Stomach smooth muscle (tissue), 2 donors: Measurements from ENCODE around the gene ZDHHC18.

Experiments
- H3K27ac ChIP-seq: one replicate; pipeline ENCODE4 v1.7.0; 2013; ENCODE audit warnings: mild to moderate bottlenecking, low read length, inconsistent platforms
- H3K27me3 ChIP-seq, 2 donors: one replicate each; pipeline ENCODE4 v1.7.0; 2013; ENCODE audit warnings: low read length in 2 of 2; ENCODE audit not compliant: insufficient read depth in 2 of 2, control insufficient read depth in 1 of 2
- H3K36me3 ChIP-seq, 2 donors: one replicate each; pipeline ENCODE4 v1.7.0; 2013; ENCODE audit warnings: low read length in 2 of 2; ENCODE audit not compliant: control insufficient read depth in 2 of 2, insufficient read depth in 2 of 2
- H3K4me1 ChIP-seq: one replicate; pipeline ENCODE4 v1.7.0; 2013; ENCODE audit warnings: low read length; ENCODE audit not compliant: control insufficient read depth, insufficient read depth
- H3K4me3 ChIP-seq, 2 donors: one replicate each; pipeline ENCODE4 v1.7.0; 2013; ENCODE audit warnings: low read length in 2 of 2
- H3K9ac ChIP-seq, 2 donors: one replicate each; pipeline ENCODE4 v1.7.0; 2013; ENCODE audit warnings: low read length in 2 of 2, mild to moderate bottlenecking in 1 of 2
- H3K9me3 ChIP-seq, 2 donors: one replicate each; pipeline ENCODE4 v1.7.0; 2013; ENCODE audit warnings: low read length in 2 of 2; ENCODE audit not compliant: control insufficient read depth in 2 of 2
- donor health status: healthy.
- donor health status: Pancreatic carcinoma.

ZDHHC18 gene, protein sequence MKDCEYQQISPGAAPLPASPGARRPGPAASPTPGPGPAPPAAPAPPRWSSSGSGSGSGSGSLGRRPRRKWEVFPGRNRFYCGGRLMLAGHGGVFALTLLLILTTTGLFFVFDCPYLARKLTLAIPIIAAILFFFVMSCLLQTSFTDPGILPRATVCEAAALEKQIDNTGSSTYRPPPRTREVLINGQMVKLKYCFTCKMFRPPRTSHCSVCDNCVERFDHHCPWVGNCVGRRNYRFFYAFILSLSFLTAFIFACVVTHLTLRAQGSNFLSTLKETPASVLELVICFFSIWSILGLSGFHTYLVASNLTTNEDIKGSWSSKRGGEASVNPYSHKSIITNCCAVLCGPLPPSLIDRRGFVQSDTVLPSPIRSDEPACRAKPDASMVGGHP

DNA sequence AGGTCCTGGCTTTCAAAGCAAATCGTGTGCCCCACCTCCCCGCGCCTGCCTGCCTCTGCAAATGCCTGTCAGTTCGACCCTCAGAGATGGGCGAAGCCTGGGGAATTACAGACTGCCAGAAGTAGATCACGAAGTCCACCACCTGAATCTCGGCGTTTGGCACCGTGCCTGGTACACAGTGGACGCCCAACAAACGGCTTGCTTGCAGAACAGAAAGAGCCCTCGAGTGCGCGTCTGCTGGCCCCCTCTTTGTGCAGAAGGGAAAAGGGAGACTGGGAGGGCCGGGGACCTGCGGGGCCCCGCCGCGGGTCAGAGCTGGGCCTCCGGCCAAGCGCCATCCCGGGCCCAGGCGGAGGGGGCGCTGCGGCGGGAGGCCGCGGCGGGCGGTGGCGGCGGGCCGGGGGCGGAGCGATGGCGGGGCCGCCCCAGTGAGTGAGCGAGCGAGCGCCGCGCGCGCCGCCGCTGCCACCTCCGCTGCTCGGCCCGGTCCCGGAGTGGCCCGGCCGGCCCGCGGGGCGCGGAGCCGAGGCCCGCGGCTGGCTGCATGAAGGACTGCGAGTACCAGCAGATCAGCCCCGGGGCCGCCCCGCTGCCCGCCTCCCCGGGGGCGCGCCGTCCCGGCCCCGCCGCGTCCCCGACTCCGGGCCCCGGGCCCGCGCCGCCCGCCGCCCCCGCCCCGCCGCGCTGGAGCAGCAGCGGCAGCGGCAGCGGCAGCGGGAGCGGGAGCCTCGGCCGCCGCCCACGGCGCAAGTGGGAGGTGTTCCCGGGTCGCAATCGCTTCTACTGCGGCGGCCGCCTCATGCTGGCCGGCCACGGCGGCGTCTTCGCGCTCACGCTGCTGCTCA lies at the start of gene ZDHHC18:
ZDHHC18 (plus strand) TSS at position 428 of the 845 bp plus-strand sequence; CDS start at position 545, 117 bp downstream.
- H3K27ac ChIP-seq: peak within 1 kb of the TSS; percentile 78
- H3K9ac ChIP-seq: peak within 1 kb of the TSS; percentile 72 to 78
- H3K4me3 ChIP-seq: peak within 1 kb of the TSS; percentile 72 to 83
- H3K36me3 ChIP-seq: peaks cover 0 to 3% of the 10 kb centered on the region in 2 donors
- no peaks in the 10 kb centered on the region for H3K27me3 ChIP-seq
- H3K9me3 ChIP-seq: no peaks in the 10 kb centered on the region
- peaks cover 27% of the 10 kb centered on the region for H3K4me1 ChIP-seq

DNA sequence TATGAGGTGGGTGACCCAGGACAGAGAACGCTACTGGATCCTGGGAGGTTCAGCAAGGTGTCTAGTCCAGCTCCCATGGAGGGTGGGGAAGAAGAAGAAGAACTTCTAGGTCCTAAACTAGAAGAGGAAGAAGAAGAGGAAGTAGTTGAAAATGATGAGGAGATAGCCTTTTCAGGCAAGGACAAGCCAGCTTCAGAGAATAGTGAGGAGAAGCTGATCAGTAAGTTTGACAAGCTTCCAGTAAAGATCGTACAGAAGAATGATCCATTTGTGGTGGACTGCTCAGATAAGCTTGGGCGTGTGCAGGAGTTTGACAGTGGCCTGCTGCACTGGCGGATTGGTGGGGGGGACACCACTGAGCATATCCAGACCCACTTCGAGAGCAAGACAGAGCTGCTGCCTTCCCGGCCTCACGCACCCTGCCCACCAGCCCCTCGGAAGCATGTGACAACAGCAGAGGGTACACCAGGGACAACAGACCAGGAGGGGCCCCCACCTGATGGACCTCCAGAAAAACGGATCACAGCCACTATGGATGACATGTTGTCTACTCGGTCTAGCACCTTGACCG lies 47.3 kb upstream of the ZDHHC18 start:
- H3K4me1 ChIP-seq: peaks cover 25% of the 10 kb centered on the region
- H3K27me3 ChIP-seq: no peaks in the 10 kb centered on the region
- no peak overlapping the region for H3K4me3 ChIP-seq
- H3K27ac ChIP-seq: no peak overlapping the region
- H3K9me3 ChIP-seq: no peaks in the 10 kb centered on the region
- H3K9ac ChIP-seq: no peak overlapping the region
- peaks cover 41 to 50% of the 10 kb centered on the region in 2 donors for H3K36me3 ChIP-seq

DNA sequence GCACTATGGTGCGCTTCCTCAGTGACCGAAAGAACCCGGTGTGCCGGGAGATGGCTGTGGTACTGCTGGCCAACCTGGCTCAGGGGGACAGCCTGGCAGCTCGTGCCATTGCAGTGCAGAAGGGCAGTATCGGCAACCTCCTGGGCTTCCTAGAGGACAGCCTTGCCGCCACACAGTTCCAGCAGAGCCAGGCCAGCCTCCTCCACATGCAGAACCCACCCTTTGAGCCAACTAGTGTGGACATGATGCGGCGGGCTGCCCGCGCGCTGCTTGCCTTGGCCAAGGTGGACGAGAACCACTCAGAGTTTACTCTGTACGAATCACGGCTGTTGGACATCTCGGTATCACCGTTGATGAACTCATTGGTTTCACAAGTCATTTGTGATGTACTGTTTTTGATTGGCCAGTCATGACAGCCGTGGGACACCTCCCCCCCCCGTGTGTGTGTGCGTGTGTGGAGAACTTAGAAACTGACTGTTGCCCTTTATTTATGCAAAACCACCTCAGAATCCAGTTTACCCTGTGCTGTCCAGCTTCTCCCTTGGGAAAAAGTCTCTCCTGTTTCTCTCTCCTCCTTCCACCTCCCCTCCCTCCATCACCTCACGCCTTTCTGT lies 46.0 kb upstream of the ZDHHC18 start:
- Histone ChIP-seq H3K27ac (no peak overlapping the region), H3K9me3 (no peaks in the 10 kb centered on the region), H3K36me3 (peaks cover 29 to 38% of the 10 kb centered on the region in 2 donors), H3K4me3 (no peak overlapping the region), H3K4me1 (peaks cover 25% of the 10 kb centered on the region), H3K27me3 (no peaks in the 10 kb centered on the region), H3K9ac (no peak overlapping the region)

DNA sequence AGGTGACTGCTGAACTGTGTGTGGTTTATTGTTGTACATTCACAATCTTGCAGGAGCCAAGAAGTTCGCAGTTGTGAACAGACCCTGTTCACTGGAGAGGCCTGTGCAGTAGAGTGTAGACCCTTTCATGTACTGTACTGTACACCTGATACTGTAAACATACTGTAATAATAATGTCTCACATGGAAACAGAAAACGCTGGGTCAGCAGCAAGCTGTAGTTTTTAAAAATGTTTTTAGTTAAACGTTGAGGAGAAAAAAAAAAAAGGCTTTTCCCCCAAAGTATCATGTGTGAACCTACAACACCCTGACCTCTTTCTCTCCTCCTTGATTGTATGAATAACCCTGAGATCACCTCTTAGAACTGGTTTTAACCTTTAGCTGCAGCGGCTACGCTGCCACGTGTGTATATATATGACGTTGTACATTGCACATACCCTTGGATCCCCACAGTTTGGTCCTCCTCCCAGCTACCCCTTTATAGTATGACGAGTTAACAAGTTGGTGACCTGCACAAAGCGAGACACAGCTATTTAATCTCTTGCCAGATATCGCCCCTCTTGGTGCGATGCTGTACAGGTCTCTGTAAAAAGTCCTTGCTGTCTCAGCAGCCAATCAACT lies 45.2 kb upstream of the ZDHHC18 start:
- H3K4me3 ChIP-seq: no peak overlapping the region
- peaks cover 26 to 33% of the 10 kb centered on the region in 2 donors for H3K36me3 ChIP-seq
- H3K4me1 ChIP-seq: peaks cover 27% of the 10 kb centered on the region

DNA sequence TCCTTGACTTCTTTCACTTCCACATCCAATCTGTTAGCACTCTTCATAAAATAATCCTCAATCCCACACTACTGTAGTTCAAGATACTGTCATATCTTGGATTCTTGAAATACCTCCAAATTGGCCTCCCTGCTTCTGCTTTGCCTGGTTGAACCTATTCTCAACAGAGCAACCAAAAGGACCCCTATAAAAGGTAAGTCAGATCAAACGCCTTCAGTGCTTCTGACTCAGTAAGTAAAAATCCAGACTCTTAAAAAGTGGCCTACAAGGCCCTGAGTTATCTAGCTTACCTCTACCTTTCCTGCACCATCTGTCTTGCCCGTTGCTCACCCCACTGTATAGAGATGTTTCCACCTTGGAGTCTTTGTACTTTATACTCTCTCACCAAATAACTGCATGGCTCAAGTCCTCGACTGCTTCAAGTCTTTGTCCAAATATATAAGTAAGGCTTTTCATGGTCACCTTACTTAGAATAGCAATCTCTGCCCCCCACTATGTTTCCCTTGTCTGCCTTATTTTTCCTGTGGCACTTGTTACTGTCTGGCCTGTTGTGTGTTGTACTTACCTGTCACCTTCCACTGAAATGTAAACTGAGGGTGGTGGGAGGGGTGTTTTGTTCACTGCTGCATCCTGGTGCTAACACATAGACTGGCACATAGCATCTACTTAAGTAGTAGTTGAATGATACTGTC lies 43.8 kb upstream of the ZDHHC18 start:
- H3K27ac ChIP-seq: no peak overlapping the region
- H3K9me3 ChIP-seq: no peaks in the 10 kb centered on the region
- H3K9ac ChIP-seq: peak overlapping the region in 1 of 2 donors; percentile 6
- H3K36me3 ChIP-seq: peaks cover 23 to 25% of the 10 kb centered on the region in 2 donors
- no peaks in the 10 kb centered on the region for H3K27me3 ChIP-seq
- H3K4me3 ChIP-seq: no peak overlapping the region
- H3K4me1 ChIP-seq: peaks cover 37% of the 10 kb centered on the region

More for the DNA sequence above, 45.2 kb upstream of the ZDHHC18 start:
- Histone ChIP-seq H3K27me3 (no peaks in the 10 kb centered on the region), H3K27ac (no peak overlapping the region), H3K9me3 (no peaks in the 10 kb centered on the region), H3K9ac (no peak overlapping the region)

DNA sequence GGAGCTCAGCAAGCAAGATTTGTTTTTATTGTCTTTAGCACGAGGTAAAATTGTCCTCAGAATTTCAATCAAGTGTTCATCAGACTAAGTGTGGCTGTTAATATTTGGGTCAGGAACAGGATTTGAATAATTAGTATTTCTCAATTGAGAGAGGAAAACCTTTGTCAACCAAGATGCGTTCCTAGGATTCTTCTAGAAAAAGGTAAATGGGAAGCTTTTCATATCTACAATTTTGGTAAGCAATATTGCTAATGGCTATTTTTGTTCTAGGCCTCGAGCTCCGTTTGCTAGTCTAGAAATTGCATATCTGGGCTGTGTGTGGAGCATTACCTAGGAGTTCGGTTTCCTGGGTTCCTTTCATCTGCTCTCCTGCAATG lies 42.9 kb upstream of the ZDHHC18 start:
- Histone ChIP-seq H3K9me3 (no peaks in the 10 kb centered on the region), H3K4me1 (peaks cover 42% of the 10 kb centered on the region), H3K36me3 (peaks cover 20 to 21% of the 10 kb centered on the region in 2 donors), H3K9ac (no peak overlapping the region), H3K27me3 (no peaks in the 10 kb centered on the region), H3K27ac (peak overlapping the region; percentile 12), H3K4me3 (no peak overlapping the region)

DNA sequence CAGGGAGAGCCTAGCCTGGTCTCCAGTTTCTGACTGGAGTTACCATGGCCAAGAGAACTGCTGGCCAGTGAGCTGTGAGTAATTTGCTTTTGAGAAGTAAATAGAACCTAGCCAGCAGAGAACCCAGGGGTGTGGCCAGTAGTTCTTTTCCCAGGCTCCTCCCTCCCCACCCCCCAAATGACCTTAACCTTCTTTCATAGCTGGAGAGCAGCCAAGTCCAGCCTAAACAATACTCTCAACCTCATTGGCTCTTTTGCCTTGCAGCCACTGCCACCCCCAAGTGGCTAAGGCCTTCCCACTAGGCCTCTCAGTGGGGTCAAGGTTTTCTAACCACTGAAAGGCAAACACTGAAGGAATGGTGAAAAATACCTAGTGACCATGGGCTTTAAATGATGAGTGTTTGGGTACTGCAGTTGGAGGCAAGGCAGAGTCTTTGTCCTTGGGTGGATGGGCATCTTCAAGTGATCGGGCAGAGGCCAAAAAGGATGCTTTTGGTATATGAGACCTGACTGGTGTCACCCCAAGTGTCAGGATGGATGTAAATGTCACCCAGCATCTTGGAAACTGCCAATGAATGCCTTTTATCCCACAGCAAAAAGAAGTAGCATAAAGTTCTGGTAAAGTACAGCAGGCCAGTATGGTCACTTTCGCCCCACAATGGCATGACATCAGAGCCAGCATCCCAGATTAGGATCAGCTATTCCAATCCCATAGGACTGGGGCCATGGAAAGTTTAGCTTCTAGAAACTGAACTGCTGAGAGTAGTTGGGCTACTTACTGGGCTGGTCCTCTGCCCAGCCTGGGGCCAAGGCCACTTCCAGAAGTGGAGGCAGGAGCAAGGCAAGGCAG lies 42.2 kb upstream of the ZDHHC18 start:
- H3K4me1 ChIP-seq: peaks cover 49% of the 10 kb centered on the region
- H3K27ac ChIP-seq: peak overlapping the region; percentile 12
- peak overlapping the region in 1 of 2 donors; percentile 35 for H3K4me3 ChIP-seq
- no peak overlapping the region for H3K9ac ChIP-seq
- peaks cover 13 to 15% of the 10 kb centered on the region in 2 donors for H3K36me3 ChIP-seq
- no peaks in the 10 kb centered on the region for H3K9me3 ChIP-seq
- H3K27me3 ChIP-seq: no peaks in the 10 kb centered on the region

DNA sequence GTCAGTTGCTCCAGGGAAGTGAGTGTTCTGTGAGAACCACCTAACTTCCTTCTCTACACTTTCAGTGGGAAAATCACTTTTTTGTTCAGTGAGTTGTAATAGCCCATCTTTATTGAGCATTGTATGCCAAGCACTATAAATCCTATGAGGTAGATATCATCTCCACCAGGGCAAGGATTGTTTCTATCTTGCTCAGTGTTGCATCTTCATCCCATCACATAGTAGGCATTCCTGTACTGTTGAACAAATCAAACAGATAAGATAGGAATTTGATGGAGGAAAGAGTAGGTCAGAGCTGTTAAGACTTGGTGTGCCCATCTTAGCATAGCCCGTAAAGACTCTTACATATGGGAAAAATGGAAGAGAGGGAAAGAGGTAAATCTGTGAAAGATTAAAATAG lies 41.6 kb upstream of the ZDHHC18 start:
- peaks cover 52% of the 10 kb centered on the region for H3K4me1 ChIP-seq
- H3K36me3 ChIP-seq: peaks cover 8 to 10% of the 10 kb centered on the region in 2 donors
- no peak overlapping the region for H3K4me3 ChIP-seq
- peak overlapping the region; percentile 12 for H3K27ac ChIP-seq
- no peaks in the 10 kb centered on the region for H3K9me3 ChIP-seq
- no peak overlapping the region for H3K9ac ChIP-seq
- H3K27me3 ChIP-seq: no peaks in the 10 kb centered on the region
